ENCODE measurements around the gene FBXW12.

Gene FBXW12

DNA sequence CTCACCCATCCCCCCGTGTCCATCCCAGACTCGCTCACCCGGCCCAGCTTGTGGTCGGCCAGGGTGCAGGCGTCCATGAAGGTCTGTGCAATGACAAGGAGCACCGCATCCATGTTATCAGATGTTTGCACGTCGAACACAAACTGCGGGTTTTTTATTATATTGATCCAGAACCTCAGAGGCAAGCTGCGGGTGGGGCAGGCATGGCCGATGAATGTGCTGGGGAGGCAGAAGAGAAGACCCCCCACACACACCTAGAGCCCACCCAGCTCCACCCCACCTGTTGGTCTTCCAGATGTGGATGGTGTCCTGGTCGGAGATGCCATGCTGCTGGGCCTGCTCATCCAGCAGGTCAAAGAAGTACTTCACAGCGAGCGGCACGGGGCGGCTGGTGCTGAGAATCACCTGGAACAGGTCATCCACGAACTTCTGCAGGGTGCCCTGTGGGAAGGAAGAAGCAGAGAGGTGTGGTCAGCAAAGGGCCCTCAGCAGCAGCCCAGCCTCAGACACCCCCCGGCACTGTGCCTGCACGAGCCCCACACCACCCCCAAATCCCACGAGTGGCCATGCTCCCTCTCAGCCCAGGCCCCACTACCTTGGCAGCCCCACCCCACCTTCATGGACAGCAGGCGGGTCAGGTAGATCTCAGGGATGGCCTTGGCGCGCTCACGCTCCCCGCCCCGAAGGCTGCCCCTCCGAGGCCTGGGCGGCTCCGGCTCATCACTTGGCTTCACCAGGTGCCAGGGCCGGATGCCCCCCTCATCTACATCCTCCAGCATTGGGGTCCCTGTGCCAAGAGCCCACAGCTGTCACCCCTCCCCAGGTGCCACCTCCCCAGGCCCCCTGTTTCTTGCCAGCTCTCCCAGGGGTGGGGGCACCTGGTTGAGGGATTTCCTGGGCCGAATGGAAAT is 37.5 kb downstream of the FBXW12 start:
- no peak for DNase-seq

DNA sequence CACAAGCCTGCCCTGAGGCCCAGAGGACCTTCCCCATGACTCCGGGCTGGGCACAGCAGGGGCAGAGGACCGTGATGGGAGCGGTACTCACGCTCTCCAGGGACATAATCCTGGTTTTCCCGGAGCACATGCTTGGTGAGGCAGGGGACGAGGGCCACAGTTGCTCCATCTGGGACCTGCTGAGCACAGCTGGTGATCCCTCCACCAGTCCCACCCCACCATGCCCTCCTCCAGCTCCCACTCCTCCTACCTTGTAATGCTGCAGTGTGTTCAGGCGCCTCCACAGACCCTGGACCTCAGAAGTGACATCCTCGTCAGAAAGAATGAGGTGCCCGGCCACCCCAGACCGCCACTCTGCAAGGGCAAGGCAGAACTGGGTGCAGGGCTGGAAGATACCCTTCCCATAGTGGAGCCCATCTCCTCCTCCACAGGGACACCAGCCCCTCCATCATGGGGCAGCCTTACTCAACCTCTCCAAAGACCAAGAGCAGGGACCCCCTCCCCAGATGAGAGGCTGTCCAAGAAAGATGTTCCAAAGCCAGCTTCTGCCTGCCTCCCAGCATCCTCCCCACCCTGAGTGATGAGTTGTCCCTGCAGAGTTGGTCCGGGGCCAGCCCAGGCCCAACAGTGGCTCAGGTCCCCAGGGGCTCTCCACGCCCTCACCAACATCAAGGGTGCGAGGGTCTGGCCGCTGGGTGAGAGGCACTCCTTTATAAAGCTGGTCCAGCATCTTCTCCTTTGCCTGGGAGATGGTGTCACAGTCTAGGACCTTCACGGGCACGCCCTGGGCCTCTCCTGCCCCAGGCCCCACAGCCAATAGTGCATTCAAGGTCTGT is 38.4 kb downstream of the FBXW12 start:
- no peak for DNase-seq

- DNase-seq, result no peak
These were observed 39.1 kb downstream of the FBXW12 start for GRCh38 chr3:48411041-48411588.

GRCh38 chr3:48411606-48412374 is 39.8 kb downstream of the FBXW12 start:
- no peak for DNase-seq

- no peak for DNase-seq
These were observed 40.5 kb downstream of the FBXW12 start for GRCh38 chr3:48412375-48413001.

- no peak for DNase-seq
These were observed 41.1 kb downstream of the FBXW12 start for GRCh38 chr3:48413086-48413485.

GRCh38 chr3:48413611-48414010 is 41.6 kb downstream of the FBXW12 start:
- DNase-seq, result no peak

GRCh38 chr3:48414376-48415250 is 42.6 kb downstream of the FBXW12 start:
- DNase-seq, result no peak

DNA sequence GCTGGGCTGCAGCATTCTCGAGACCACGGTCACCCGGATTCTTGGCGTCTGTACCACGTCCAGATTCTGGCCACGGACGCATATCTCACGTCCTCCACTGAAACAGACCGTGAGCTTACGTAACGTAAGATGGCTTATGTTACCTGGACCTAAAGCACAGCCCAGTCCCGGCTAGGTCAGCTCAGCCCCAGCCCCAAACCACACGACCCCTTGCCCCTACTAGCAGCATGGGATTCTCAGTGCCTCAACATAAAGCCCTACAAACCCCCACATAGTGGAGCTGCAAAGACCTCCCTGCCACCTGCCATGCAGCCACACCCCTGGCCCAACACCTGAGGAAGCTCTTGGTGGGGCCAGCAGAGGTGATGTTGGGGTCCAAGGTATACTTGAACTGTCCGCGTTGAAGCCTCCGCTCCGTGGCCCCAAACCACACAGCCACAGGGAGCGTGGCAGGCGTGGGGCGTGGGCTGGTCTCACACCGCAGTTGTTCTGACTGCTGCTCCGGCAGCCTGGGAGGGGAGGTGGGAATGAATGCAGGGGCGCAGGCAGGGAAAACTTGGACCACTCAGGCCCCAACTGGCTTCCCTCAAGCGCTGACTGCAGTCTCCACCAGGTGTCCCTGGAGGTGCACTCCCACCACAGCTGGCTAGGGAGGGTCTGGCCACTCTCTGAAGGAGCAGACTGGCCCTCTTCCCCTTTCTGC is 43.4 kb downstream of the FBXW12 start:
- DNase-seq, result no peak

- DNase-seq, result no peak
These were observed 44.1 kb downstream of the FBXW12 start for GRCh38 chr3:48416091-48416505.

- DNase-seq, result no peak
These were observed 44.5 kb downstream of the FBXW12 start for GRCh38 chr3:48416546-48416945.

DNA sequence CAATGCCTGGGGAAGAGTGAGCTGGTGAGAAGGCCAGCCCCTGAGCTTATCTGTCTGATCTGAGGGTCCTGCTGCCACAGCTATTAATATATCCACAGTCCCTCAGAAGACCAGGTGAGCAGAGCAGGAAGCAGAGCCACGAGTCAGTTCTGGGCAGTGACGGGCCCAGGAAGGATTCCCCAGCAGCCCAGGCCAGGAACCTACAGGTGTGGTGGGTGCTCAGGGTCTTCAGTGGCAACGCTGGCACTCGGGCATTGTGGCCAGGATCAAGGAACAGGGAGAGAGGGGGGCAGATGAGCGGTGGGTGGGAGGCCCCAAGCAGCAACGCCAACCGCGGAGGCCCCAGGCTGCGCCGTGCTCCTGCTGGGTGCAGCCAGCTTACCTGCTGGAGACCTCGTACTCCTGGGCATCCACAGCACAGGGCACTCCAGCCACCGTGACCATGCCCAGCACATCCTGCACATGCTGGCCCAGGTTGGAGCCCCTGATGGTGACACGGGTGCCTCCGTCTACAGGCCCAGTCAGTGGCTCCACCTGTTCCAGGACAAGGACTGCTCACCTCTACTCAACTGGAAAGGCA is 45.6 kb downstream of the FBXW12 start:
- DNase-seq, result no peak

- no peak for DNase-seq
These were observed 46.1 kb downstream of the FBXW12 start for GRCh38 chr3:48418140-48418539.

DNA sequence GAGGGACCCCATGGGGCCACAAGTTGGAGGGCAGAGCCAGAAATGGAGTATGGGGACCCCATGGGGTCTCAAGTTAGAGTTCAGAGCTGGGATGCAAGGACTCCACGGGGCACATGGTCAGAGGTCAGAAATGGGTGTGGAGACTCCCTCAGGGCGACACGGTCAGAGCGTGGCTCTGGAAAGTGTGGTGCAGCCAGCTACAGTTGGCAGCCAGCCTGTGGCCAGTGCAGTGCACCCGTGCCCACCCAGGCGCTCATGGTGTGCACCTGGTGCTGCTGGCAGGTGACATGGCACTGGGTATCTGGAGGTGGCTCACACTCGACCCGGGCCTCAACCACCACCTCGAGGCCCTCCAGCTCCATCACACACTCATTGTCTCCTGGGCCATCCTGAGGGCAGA is 46.6 kb downstream of the FBXW12 start:
- DNase-seq, result no peak

GRCh38 chr3:48419149-48419548 is 47.1 kb downstream of the FBXW12 start:
- DNase-seq, result no peak

DNA sequence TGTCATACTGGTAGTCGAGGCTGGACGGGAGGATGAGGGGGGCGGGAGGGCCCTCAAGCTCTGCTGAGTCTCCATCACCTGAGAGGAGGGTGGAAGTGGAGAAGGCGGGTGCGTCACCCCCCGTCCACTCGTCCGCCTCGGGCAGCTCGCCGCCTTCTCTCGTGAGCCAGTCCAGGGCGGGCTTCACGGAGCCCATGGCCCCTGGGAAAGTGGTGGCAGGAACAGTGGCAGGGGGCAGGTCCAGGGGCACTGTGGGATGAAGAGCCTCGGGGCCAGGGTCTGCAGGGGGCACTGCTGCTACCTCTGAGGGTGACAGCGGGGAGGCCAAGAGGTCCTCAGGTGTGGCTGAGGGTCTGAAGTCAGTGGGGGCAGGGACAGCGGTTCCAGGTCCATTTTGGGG is 47.6 kb downstream of the FBXW12 start:
- no peak for DNase-seq

- DNase-seq, result no peak
These were observed 48.5 kb downstream of the FBXW12 start for GRCh38 chr3:48420561-48420960.

DNA sequence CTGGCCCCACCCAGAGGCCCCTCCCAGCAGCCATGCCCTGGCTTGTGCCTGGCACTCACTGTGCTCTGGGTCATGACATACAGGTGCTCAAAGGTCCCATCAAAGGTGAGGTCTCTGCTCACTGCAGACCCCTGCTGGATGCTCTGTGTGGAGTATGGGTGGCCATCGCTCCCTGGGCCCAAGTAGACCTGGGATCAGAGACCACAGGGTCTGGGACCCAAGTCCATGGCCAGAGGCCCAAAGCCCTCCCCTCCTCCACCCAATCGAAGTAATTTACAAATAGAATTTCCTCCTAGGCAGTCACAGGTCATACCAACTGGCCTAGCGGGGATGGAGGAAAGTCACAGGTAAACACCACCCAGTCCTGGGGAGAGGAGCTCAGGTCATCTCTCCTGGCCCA is 50.3 kb downstream of the FBXW12 start:
- no peak for DNase-seq

DNA sequence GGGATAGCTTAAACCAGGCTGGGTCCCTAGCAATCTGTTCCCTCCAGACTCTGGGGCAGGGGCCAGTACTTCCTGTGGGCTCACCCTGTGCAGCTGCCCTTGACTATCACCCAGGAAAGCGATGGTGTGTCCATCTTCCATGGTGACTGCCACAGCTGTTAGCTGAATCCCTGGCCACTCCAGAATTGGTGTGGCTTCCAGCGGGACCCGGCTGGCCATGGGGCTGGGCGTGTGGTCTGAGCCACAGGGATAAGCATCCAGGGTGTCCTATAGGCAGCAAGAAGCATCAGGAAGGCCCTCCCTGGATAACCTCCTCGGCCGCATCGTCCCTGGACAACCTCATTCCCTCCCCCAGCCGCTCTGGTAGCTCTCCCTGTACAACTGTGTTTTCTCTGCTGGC is 50.7 kb downstream of the FBXW12 start:
- no peak for DNase-seq

DNA sequence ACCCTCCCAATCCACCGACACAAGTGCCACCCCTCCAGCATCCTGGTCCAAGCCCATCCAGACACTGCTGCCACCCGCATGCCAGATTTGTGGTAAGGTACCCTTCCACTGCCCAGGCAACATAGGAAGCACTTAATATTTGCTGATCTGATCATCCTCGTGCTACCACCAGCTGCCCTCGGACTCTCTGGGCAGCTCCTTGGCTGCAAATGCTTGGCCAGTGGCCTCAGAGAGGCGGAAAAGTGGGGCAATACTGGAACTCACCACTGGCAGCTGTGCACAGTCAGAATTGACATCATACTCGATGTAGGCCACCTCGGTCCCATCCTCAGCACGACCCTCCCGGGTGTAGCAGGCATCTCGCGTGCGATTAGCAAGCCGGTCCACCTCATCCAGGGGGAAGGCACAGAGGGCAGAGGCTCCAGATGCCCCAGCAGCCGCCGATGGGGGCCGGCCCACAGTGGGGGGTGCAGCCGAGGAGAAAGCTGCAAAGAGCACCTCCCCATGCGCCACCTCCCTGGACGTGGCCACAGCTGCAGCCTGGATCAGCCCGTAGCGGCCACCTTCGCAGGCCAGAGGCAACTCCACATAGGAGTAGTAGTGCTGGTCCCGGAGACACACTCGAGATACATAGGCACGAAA is 51.3 kb downstream of the FBXW12 start:
- no peak for DNase-seq

All from NCI-H2171 treated with DMSO at 0.1 percent for 48 hours (cell line).